Fibroblast of lung (primary cell): ENCODE results near the gene RASGRF2. TPM values are rescaled to one million over a fixed set of nuclear protein-coding genes. Genes with fewer than 3 reads are reported as not detected.

ENCODE experiments used
- DNase-seq, 2 donors: peaks; one replicate each; pipeline versions ENCODE4 v3.0.0 to v3.0.0-alpha.2; 2010; ENCODE audit warnings: low read depth in 2 of 2
- H2AFZ ChIP-seq: 2 replicates; pipeline ENCODE4 v1.5.1; 2012; ENCODE audit warnings: low read length, control low read depth, inconsistent platforms
- H3K27ac ChIP-seq: 2 replicates; pipeline ENCODE4 v1.5.1; 2011; ENCODE audit warnings: low read length, control low read depth; ENCODE audit not compliant: insufficient read depth
- H3K27me3 ChIP-seq: 2 replicates; pipeline ENCODE4 v1.5.1; 2011; ENCODE audit warnings: mild to moderate bottlenecking, low read length; ENCODE audit not compliant: control insufficient read depth, insufficient read depth
- H3K36me3 ChIP-seq: 2 replicates; pipeline ENCODE4 v1.5.1; 2011; ENCODE audit warnings: low read length; ENCODE audit not compliant: control insufficient read depth, insufficient read depth
- H3K4me1 ChIP-seq: 2 replicates; pipeline ENCODE4 v1.5.1; 2011; ENCODE audit warnings: low read length; ENCODE audit not compliant: control insufficient read depth, insufficient read depth; ENCODE audit errors: extremely low read depth
- H3K4me2 ChIP-seq: 2 replicates; pipeline ENCODE4 v1.5.1; 2011; ENCODE audit warnings: low read length, control low read depth; ENCODE audit not compliant: insufficient read depth; ENCODE audit errors: extremely low read depth
- H3K4me3 ChIP-seq, 4 experiments: fragments of 200-600 bp in 1 of 4; sonication (generic) in 1 of 4; replicated peaks in 1 of 4; 2 replicates each; pipeline ENCODE4 v1.5.1; 2011 to 2016; ENCODE audit warnings: low read length in 4 of 4, low read depth in 3 of 4, mild to moderate bottlenecking in 3 of 4, control low read depth in 2 of 4, inconsistent platforms in 1 of 4, mixed read lengths in 1 of 4; ENCODE audit not compliant: insufficient read depth in 1 of 4; ENCODE audit errors: control extremely low read depth in 1 of 4
- H3K79me2 ChIP-seq: 2 replicates; pipeline ENCODE4 v1.5.1; 2012; ENCODE audit warnings: mild to moderate bottlenecking, low read length, inconsistent platforms; ENCODE audit not compliant: control insufficient read depth, insufficient read depth
- H3K9ac ChIP-seq: 2 replicates; pipeline ENCODE4 v1.5.1; 2011; ENCODE audit warnings: mild to moderate bottlenecking, low read length, control low read depth; ENCODE audit not compliant: insufficient read depth
- H3K9me3 ChIP-seq: 2 replicates; pipeline ENCODE4 v1.5.1; 2012; ENCODE audit warnings: low read depth, low read length; ENCODE audit not compliant: control insufficient read depth, insufficient read depth
- H4K20me1 ChIP-seq: 2 replicates; pipeline ENCODE4 v1.5.1; 2011; ENCODE audit warnings: low read length; ENCODE audit not compliant: control insufficient read depth, insufficient read depth; ENCODE audit errors: extremely low read depth
- EZH2 ChIP-seq: IDR thresholded peaks from 2 replicates; pipeline ENCODE4 v1.5.1; 2012; ENCODE audit warnings: low read length, control low read depth, mild to moderate bottlenecking; ENCODE audit errors: missing control alignments
- polyA plus RNA-seq, 2 donors: library from polyadenylated mRNA; depleted of rRNA in 1 of 2; stranded (reverse) in 1 of 2; unstranded in 1 of 2; fragments of >200 nt; gene quantifications; 2 replicates each; pipeline ENCODE4 v1.2.1, GENCODE V29; 2011 to 2012; ENCODE audit warnings: missing spikeins in 1 of 2
- total RNA-seq: library from RNA; depleted of rRNA; stranded (reverse); fragments of >200 nt; gene quantifications from 2 replicates; pipeline ENCODE4 v1.2.1, GENCODE V29; 2014
- TF ChIP-seq, protein P1 (sequence below), 2 donors: IDR thresholded peaks in 1 of 2; conservative IDR thresholded peaks in 1 of 2; 1 replicate in 1 of 2; 2 replicates in 1 of 2; pipeline ENCODE4 v1.5.1; 2011 to 2012; ENCODE audit warnings: low read length in 2 of 2, control low read depth in 1 of 2, inconsistent platforms in 1 of 2, low read depth in 1 of 2, mild to moderate bottlenecking in 1 of 2

Gene RASGRF2
- total and polyA plus RNA-seq, 2 donors (not counting 1 experiment from before 2014, with no cell fraction given) = 3.5 to 19.5 TPM

DNA sequence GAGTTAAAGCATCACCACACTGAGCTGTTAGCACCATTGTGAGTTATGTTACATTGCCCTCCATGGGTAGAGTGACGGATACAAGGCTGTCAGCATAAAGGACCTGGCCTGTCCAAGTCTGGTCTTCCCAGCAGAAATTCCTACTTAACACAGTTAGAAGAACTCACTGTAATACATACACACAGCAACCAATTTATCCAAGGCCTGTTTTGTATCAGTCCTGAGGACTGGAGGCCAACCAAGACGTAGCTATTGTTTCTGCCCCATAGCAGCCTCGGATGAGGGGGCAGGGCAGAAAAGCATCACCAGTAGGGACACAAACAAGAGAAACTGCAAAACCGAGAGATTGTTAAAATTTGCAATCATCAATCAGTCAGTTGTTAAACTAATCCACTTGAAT is 206.9 kb downstream of the RASGRF2 start:
- Histone ChIP-seq H4K20me1 (no peaks in the 10 kb centered on the region), H3K27me3 (no peaks in the 10 kb centered on the region), H3K79me2 (no peaks in the 10 kb centered on the region), H3K4me3 (no peak overlapping the region), H3K9me3 (no peaks in the 10 kb centered on the region), H3K4me2 (no peak overlapping the region), H3K36me3 (no peaks in the 10 kb centered on the region), H3K9ac (no peak overlapping the region), H3K27ac (no peak overlapping the region), H3K4me1 (no peaks in the 10 kb centered on the region), H2AFZ (no peak overlapping the region)
- TF ChIP-seq EZH2 = no peak
- TF ChIP-seq, protein P1, sequence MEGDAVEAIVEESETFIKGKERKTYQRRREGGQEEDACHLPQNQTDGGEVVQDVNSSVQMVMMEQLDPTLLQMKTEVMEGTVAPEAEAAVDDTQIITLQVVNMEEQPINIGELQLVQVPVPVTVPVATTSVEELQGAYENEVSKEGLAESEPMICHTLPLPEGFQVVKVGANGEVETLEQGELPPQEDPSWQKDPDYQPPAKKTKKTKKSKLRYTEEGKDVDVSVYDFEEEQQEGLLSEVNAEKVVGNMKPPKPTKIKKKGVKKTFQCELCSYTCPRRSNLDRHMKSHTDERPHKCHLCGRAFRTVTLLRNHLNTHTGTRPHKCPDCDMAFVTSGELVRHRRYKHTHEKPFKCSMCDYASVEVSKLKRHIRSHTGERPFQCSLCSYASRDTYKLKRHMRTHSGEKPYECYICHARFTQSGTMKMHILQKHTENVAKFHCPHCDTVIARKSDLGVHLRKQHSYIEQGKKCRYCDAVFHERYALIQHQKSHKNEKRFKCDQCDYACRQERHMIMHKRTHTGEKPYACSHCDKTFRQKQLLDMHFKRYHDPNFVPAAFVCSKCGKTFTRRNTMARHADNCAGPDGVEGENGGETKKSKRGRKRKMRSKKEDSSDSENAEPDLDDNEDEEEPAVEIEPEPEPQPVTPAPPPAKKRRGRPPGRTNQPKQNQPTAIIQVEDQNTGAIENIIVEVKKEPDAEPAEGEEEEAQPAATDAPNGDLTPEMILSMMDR (conservative IDR thresholded peaks at IDR 0.05 in 1 of 2, IDR thresholded peaks at IDR 0.05 in 1 of 2; ENCODE audit: low read depth in 1 of 2, low read length in 2 of 2) = no peak
- DNase-seq = no peak

DNA sequence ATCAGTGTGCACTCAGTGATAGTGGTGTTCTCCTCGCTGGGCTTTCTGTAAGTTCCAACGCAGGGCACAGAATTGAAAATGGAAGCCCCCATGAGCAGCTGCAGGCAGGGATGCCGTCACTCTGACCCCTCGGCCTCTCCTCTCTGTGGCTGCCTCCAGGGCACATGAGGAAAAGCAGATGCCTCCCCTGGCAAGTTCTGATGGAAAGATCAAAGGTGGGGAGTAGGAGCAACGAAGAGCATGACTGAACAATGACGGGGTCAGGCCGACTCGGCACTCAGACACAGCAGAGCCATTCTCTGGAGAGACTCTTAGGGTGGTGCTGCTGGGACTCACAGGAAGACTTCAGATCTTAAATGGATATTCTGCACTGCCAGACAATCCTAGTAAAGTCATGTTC is 207.4 kb downstream of the RASGRF2 start:
- TF ChIP-seq, protein P1 (conservative IDR thresholded peaks at IDR 0.05 in 1 of 2, IDR thresholded peaks at IDR 0.05 in 1 of 2; ENCODE audit: low read depth in 1 of 2, low read length in 2 of 2) = no peak
- TF ChIP-seq EZH2 = no peak
- H3K4me2 ChIP-seq = no peak overlapping the region
- H3K79me2 ChIP-seq = no peaks in the 10 kb centered on the region
- H3K27ac ChIP-seq = no peak overlapping the region
- no peak overlapping the region for H2AFZ ChIP-seq
- H3K4me3 ChIP-seq = no peak overlapping the region
- no peak for DNase-seq
- H3K36me3 ChIP-seq = no peaks in the 10 kb centered on the region
- no peaks in the 10 kb centered on the region for H3K4me1 ChIP-seq
- H3K9ac ChIP-seq = no peak overlapping the region
- H3K27me3 ChIP-seq = no peaks in the 10 kb centered on the region
- no peaks in the 10 kb centered on the region for H4K20me1 ChIP-seq
- H3K9me3 ChIP-seq = no peaks in the 10 kb centered on the region

DNA sequence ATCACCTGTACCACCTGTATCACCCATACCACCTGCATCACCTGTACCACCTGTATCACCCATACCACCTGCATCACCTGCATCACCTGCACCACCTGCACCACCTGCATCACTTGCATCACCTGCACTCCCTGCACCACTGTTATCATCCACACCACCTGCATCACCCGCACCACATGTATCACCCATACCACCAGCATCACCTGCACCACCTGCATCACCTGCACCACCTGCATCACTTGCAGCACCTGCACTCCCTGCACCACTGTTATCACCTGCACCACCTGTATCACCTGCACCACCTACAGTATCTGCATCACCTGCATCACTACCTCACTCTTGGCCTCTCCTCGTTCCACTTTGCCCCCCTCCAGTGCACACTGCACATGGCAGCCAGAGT is 209.8 kb downstream of the RASGRF2 start:
- Histone ChIP-seq H3K27me3 (no peaks in the 10 kb centered on the region), H3K36me3 (no peaks in the 10 kb centered on the region), H3K9me3 (no peaks in the 10 kb centered on the region), H3K27ac (no peak overlapping the region), H3K4me1 (no peaks in the 10 kb centered on the region), H3K79me2 (no peaks in the 10 kb centered on the region), H3K4me2 (no peak overlapping the region), H4K20me1 (no peaks in the 10 kb centered on the region), H3K4me3 (no peak overlapping the region), H3K9ac (no peak overlapping the region), H2AFZ (no peak overlapping the region)
- no peak for DNase-seq
- TF ChIP-seq, protein P1 (conservative IDR thresholded peaks at IDR 0.05 in 1 of 2, IDR thresholded peaks at IDR 0.05 in 1 of 2; ENCODE audit: low read depth in 1 of 2, low read length in 2 of 2) = no peak
- TF ChIP-seq EZH2 = no peak
